GM21717 (cell line): Measurements from ENCODE around the gene CACNA2D2.

Experiments used
- ATAC-seq: cut with Tn5 transposase; IDR thresholded peaks from one replicate; pipeline ENCODE4 v1.9.1; 2021; ENCODE audit warnings: mild to moderate bottlenecking, moderate library complexity; ENCODE audit not compliant: unreplicated experiment

Gene CACNA2D2

GRCh38 chr3:50374363-50375257 lies 128.8 kb downstream of the CACNA2D2 start:
- ATAC-seq = no peak

- no peak for ATAC-seq
These were observed 130.0 kb downstream of the CACNA2D2 start for GRCh38 chr3:50373146-50374051.

GRCh38 chr3:50372349-50372748 lies 131.1 kb downstream of the CACNA2D2 start:
- no peak for ATAC-seq

GRCh38 chr3:50371133-50371685 lies 132.2 kb downstream of the CACNA2D2 start:
- no peak for ATAC-seq

- ATAC-seq = no peak
These were observed 132.8 kb downstream of the CACNA2D2 start for GRCh38 chr3:50370594-50370993.

GRCh38 chr3:50369012-50369670 lies 134.3 kb downstream of the CACNA2D2 start:
- no peak for ATAC-seq

GRCh38 chr3:50365842-50366220 lies 137.6 kb downstream of the CACNA2D2 start:
- ATAC-seq = no peak

GRCh38 chr3:50365080-50365841 lies 138.2 kb downstream of the CACNA2D2 start:
- ATAC-seq = peak; percentile 86

GRCh38 chr3:50364573-50365079 lies 138.8 kb downstream of the CACNA2D2 start:
- ATAC-seq = no peak

- ATAC-seq = peak; percentile 15
These were observed 143.7 kb downstream of the CACNA2D2 start for GRCh38 chr3:50359760-50360110.

GRCh38 chr3:50358911-50359759 lies 144.3 kb downstream of the CACNA2D2 start, which contains the start of gene TMEM115:
TSS of gene TMEM115 (minus strand) at chr3:50359521. CDS start at chr3:50359063, 458 bp downstream.
- ATAC-seq = peak; percentile 94

GRCh38 chr3:50358355-50358910 lies 145.0 kb downstream of the CACNA2D2 start:
- no peak for ATAC-seq

GRCh38 chr3:50357481-50357880 lies 146.0 kb downstream of the CACNA2D2 start:
- no peak for ATAC-seq

- ATAC-seq = no peak
These were observed 146.9 kb downstream of the CACNA2D2 start for GRCh38 chr3:50356553-50356952.

GRCh38 chr3:50355829-50356552 lies 147.4 kb downstream of the CACNA2D2 start:
- ATAC-seq = no peak

- ATAC-seq = no peak
These were observed 148.6 kb downstream of the CACNA2D2 start for GRCh38 chr3:50354850-50355249.

GRCh38 chr3:50354186-50354764 lies 149.2 kb downstream of the CACNA2D2 start:
- no peak for ATAC-seq
